HG02938 (cell line): ENCODE data around the gene FARP1.

ENCODE experiments used
- ATAC-seq: cut with Tn5 transposase; IDR thresholded peaks from one replicate; pipeline ENCODE4 v1.9.1; 2021; ENCODE audit warnings: mild to moderate bottlenecking, moderate library complexity; ENCODE audit not compliant: unreplicated experiment

Gene FARP1

DNA sequence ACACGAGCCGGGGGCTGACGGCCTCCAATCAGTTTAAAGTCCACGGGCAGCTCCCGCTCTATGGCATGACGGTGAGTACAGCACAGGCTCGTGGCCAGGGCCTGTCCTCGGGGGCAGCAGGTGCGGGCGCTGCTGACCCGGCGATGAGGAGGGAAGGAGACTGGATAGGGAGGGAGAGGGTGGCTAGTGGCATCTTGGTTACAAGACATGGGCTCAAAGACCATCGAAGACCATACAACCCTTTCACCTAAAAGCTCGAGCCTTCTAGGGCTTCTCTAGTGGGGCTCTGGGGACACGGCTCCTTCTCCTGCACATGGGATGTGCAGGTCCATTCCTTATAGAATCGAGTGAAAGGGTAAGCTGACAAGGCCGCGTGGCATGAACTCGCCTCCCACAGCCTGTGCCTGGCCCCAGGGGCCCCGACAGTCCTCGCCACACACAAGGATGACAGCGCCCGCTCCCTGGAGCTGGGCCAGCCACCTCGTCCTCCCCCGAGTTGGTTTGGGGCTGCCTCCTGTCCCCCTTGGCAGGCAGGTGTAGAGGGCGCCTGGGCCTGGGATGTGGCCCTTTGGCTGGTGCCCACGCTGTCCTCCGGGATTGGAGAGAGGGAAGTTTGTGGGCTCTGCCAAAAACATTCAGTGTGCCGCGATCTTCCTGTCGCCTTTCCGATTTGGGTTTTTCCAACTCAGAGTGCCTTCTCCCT is 296.4 kb downstream of the FARP1 start:
- no peak for ATAC-seq

DNA sequence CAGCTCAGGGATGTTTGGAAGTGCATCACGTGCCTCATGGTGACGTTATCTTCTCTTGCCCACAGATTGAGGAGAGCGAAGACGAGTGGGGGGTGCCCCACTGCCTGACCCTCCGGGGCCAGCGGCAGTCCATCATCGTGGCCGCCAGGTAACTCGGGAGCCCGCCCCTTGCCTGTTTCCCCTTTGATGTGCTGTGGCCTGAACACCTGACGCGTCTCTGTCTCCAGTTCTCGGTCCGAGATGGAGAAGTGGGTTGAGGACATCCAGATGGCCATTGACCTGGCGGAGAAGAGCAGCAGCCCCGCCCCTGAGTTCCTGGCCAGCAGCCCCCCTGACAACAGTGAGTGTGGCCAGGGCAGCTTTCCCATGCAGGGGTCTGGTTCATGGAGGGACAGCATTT is 297.0 kb downstream of the FARP1 start:
- no peak for ATAC-seq

DNA sequence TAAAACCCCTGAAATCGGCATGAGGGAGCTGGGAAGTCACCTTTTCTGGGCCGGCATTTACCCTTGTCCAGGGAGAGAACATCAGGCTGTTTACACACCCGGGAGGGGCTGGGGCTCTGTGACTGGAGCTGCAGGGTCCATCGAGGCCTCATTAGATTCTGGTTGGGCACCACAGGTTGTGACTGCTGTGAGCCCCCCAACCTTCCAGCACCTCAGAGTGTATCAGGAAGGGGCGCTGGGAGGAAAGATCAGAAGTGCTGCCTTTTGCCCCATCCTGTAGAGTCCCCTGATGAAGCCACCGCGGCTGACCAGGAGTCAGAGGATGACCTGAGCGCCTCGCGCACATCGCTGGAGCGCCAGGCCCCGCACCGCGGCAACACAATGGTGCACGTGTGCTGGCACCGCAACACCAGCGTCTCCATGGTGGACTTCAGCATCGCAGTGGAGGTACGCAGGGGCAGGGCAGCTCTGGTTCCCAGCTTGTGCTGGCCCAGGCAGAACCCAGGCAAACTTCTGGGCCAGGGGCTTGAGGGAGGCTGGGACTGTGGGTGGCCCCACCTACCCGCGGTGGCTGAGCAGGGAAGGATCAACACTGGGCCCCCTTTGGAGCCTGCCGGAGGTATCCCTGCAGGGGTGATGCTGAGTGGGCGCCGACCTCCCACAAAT is 297.6 kb downstream of the FARP1 start:
- no peak for ATAC-seq

DNA sequence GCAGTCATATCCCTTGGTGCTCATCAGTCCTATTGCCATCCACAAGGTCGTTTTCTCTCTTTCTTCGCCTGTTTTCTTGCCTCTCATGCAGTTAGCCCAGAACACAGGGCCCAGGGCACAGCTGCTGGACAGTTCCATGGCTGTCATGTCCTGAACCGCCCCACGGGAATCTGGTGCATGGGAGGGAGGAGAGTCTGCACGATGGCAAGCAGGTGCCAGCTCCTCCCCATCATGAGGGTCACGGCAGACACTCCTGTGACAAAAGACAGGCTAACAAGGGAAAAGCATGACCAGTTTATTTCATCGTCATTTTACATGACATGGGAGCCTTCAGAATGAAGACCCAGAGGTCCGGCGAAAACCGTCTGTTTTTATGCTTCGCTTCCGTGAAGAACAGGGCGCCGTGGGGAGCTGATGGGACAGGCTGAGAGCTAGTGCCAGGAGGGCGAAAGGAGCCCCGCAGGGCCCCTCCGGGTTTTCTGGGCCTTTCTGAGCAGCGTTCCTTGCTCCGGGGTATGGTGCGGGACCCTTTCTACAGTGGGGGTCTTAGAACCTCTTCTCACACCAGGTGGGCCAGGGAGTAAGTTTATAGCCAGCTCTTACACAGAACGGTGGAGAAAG is 298.3 kb downstream of the FARP1 start:
- ATAC-seq = no peak

DNA sequence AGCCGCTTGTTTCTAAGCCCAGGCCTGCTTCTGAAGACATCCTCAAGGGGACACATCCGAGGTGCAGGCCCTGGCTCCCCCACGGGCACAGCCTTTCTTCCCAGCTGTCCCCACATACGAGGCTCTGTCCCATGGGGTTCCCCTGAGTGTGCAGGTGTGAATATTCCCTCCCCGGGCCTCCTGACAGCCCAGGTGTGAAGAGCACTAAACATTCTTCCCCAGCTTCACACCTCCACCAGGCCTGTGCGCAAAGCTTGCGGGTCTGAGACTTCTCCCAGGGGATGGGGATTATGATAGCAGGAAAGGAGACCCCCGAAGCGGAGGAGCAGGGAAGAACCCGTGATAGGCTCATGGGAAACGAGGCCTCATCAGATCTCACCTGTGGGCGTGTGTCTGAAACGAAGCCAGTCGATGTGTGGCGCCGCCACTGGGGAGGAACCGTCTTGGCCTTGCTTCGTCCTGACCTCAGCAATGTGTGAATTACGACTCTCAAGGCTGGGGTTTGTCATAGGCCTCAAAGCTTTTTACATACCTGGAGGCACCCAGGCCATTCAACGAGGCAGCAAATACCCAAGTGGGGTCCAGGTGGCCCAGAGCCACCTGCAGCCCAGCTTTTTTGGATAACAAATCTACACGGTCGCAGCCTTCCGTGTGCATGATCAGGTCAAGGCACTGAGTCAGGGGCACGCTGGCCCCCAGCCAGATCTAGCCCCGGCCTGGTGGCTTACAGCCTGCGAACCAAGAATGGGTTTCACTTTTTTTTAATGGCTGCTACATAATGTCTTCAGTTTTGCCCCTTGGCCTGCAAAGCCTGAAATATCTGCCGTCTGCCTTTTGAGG is 299.7 kb downstream of the FARP1 start:
- no peak for ATAC-seq

DNA sequence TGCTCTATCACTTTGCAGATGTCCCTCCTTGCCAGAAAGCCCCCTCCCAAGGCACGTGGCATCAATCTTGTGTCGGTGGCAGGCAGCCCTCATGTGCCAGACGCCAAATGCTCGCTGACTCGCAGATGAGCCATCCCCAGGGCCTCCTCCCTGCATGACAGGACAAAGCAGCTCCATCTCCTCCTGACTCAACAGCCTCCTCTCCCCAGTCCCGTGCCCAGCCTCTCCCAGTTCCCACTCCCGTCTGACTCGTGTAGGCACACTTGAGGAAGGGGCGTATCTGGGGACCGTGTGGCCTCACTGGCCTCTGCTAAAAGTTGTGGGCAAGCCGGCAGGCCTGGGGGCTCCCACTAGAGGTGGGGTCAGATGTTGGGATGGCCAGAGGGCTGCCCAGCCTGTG is 300.4 kb downstream of the FARP1 start:
- ATAC-seq = no peak

DNA sequence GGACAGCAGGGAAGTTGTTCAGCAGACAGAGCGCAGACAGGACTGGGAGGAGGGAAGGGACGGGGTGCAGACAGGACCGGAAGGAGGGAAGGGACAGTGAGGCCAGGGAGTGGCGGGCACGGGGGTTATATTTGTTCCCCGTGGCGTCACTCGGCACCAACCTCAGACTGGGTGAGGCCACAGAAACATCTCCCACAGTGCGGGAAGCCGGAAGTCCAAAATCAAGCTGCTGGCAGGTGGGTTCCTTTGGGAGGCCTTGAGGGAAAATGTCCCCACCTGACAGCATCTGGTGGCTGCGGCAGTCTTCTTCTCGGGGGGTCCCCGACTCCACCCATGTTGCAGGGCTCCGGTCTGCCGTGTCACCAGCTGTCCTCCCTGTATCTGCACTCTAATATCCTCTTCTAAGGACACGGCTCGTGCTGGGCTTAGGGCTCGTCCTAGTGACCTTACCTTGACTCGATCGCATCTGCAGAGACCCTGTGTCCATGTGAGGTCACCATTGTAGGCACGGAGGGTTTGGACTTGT is 301.0 kb downstream of the FARP1 start:
- ATAC-seq = no peak

DNA sequence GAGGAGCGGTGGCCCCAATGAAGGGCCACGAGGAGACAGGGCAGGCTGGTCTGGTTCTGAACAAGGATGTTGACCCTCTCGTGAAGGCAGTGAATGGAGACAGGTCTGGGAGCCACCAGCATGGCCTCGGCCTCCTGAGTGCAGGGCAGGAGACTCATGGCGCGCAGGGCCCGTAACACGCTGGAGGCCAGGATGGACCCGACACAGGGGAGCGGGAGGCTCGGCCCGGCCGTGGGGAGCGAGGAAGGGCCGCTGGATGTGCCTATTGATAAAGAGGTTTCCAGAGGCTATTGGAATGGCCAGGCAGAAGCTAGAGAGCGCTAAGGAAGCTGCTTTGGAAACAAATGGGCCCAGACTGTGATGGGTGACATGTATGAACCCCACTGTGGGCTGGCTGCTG is 301.5 kb downstream of the FARP1 start:
- ATAC-seq = no peak

DNA sequence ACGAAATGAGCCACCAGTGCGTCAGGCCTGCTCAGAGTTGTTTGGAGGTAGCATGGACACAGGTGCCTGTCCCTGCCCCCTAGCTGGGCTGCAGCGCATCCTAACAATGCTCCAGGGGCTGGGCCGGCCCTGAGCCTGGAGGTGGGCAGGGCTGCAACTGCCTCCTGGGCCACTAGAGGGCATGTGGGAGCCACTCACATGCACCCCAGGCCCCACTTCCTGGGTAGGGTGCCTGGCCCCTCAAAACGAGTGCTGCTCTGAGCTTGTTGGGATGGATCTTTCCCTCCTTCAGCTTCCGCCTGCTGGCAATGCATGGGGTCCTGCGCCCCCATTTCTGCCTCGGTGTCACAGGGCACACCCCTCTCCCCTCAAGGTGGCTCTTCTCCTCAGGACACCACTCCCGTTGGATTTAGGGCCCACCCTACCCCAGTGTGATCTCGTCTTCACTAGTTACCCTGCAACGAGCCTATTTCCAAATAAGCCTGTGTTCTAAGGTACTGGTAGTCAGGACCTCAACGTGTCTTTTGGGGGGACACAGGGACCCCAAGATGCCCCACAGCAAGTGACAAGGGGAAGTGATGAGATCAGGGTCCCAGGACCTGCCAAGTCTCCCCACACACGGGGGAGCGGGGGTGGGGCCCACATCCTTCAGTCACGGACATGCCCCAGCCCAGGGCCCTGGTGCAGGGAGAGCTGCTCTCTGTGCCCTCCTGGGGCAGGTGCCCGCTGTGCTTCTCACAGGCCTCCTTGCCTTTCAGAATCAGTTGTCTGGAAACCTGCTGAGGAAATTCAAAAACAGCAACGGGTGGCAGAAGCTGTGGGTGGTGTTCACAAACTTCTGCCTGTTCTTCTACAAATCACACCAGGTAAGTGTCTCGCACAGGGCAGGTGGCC is 302.7 kb downstream of the FARP1 start:
- ATAC-seq = peak; percentile 83

DNA sequence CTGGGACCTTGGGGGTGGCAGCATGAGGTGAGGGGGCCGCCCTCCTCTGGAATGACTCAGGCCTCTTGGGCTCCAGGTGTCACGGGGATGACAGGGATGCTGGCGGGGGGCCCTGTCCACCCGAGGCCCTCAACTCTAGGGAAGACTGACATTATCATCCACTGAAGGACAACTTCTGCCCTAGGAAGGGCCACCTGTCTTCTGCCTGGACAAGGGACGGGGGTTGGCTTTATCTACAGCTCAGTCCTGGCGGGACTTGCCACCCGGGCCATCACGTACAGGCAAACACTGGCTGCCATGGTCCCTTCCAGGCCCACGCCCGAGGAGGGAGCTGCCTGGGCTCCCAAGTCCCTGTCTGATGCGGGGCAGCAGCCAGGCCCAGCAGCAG is 303.3 kb downstream of the FARP1 start:
- no peak for ATAC-seq

DNA sequence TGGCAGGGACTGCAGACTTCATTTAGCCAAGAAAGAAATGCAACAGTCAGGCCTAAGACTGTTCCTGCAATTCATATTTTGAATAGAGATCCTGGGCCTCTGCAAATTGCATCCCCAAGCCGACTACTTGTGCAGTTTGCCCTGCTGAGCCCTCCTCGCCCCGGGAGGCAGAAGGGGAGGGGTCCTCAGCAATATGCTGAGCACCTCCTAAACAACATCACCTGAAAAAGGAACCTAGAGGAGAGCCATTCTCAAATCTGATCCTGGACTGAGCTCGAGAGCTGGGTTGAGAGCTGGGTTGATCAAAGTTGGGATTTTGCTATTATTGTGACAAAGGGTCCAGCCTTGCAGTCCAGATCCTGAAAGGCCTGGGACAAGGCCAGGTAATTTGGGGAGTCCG is 304.2 kb downstream of the FARP1 start:
- no peak for ATAC-seq

DNA sequence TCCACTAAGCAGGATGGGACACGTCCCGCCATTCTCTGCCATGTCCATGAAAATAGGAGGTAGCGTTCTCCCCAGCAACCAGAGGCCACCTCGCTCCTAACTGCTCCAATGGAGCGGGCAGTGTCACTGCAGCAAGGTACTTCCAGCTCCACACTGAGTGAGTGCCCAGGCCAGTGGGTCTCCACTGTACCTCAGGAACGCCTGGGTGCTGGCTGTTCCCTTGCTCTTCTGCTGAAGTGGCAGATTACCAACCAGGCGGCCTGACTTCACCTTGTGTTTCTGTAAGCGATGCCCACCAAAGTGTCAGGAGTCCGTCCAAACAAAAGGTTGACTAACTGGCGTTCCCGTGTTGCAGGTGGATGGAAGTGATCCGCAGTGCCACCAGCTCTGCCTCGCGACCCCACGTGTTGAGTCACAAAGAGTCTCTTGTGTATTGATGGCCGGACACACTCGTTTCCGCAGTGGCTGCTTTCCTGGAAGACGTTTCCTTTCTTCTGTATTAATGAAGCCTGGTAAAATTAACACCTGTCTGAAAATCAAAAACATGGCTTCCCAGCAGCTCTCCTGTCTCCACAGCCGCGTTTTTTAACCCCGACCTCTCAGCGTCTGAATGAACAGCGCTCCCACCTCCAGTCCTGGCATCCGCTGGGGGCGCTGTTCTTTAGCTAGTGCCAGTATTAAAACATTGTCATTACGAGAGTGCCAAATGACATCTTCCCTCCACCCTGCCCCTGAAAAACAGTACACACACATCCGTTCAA is 305.2 kb downstream of the FARP1 start:
- ATAC-seq = no peak

DNA sequence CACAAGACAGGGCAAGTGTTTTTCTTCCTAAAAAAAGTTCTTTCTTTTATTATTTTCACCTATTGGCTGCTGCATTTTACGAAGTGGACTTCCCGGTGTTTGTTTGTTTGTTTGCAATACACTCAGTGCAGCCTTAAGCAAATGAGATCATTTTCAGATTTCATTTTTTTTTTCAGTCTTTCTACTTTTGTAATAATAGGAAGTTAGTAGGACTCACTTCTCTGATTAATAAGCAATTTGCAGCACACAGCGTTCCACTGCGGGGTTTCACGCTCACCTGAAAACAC is 305.7 kb downstream of the FARP1 start:
- no peak for ATAC-seq

DNA sequence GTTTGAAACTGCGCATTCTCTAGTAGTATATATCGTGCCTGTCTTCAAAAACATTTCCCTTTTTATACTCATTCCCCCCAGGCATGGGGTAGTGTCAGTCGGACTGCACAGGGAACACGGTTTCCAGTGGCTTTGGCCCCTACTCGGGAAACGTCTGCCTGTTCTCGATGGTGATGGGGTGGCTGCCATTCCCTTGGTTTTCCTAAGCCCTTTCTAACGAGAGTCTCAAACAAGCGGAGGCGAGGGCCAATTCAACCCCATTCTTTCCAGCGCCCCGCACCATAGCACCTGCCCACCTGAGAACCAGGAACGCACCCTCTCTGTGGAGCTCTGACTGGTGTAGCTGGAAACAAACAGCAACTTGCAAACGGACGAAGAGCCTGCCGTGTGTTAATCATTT is 306.4 kb downstream of the FARP1 start:
- ATAC-seq = no peak

DNA sequence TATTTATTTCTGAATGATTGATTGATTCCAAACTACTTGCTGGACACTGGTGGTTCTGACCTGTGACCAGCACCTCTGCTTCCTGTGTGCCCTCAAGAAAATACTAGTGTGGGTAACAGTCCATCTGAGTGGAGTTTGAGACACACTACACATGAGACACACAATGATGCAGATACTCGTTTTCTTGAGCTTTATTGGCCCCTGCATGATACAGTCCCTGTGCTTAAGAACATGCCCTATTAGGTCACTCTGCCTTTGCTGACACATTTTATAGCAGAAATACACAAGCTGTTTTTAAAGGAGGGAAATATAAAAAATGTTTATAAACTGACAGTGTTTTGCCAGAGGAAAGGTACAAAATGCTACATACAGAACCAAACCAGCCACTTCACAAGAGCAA is 307.1 kb downstream of the FARP1 start:
- ATAC-seq = no peak

DNA sequence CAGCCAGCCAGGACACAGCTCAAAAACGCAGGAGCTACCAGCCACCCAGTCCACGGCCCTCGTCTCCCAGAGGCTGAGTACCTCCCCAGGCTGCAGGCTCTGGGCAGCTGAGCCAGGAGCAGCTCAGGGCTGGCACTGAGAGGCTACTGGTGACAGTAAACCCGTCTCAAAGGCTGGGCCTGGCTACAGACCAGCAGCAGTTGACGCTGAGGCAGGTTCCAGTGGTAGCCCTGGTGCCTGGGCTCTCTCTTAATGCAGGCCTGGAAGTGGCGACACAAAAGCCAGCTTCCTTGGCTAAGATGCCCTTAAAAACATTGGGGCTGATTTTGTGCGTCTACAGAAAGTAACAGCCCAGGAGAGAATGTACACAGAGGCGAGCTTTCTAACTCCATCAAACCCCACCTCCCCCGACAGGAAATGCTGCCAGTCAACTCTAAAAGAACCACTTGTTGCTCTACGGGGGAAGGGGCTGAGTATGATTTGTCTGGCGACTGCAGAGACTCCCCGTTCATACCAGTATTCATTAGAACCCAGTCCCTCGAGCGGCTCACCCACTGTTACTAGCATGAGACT is 307.7 kb downstream of the FARP1 start:
- no peak for ATAC-seq

DNA sequence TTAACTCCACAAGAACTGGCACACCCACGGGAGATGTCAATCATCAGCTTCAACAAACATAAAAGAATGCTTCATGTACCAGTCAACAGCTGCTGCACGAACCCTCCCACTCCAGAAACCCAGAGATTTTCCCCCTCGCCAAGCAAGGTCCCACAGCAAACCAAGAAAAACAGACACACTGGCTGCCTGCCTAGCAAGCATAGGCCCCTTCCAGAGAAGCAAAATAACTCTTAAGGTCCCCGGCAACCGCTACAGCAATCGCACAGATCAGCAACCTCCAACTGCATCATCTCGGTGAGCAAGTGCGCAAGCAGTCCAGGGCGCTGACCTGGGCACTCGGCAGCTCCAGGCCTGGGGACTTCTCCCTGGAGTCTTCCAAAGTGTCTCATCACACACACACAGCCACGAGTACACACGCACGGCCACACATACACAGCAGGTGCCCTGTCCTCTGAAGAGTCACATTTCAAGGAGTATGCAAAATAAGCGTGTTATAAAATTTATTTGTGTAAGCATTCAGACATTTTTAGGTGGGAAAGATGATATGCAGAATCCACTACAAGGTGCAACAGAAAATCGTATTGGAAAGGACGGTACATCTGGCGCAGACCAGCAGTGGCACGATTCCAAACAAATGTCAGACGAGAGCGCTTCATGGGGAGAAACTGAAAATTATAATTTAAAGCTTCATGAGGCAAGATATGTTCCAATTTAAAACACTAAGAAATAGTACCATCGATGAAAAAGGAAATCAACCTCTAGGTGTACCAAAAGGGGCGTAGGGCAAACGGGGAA is 309.0 kb downstream of the FARP1 start:
- ATAC-seq = no peak
